Ovary (tissue), 9 donors: ENCODE measurements around the gene ALX4. TPM values are rescaled to one million over a fixed set of nuclear protein-coding genes. Genes with fewer than 3 reads are reported as not detected.

Experiments used
- DNase-seq, 5 donors: peaks; one replicate each; pipeline ENCODE4 v3.0.0-alpha.2; 2019 to 2020
- H3K27ac ChIP-seq, 2 donors: fragments of 200-600 bp; one replicate each; pipeline versions ENCODE4 v1.5.1 to v1.8.0; 2019 to 2022
- H3K27me3 ChIP-seq: fragments of 200-600 bp; one replicate; pipeline ENCODE4 v1.8.0; 2022
- H3K36me3 ChIP-seq: fragments of 200-600 bp; sonication (generic); one replicate; pipeline ENCODE4 v1.5.1; 2019
- H3K4me1 ChIP-seq: one replicate; pipeline ENCODE4 v1.8.1; 2013; ENCODE audit warnings: mild to moderate bottlenecking, moderate library complexity; ENCODE audit not compliant: insufficient read depth
- H3K4me3 ChIP-seq: fragments of 200-600 bp; sonication (generic); one replicate; pipeline ENCODE4 v1.5.1; 2017
- H3K9me3 ChIP-seq, 2 donors: fragments of 200-600 bp in 1 of 2; sonication (generic) in 1 of 2; one replicate each; pipeline versions ENCODE4 v1.5.1 to v1.8.1; 2013 to 2019; ENCODE audit warnings: mild to moderate bottlenecking in 1 of 2, moderate library complexity in 1 of 2
- EP300 ChIP-seq: sonication (generic); formaldehyde crosslinking; IDR thresholded peaks from one replicate; pipeline ENCODE4 v1.6.1; 2017; ENCODE audit warnings: antibody characterized with exemption
- POLR2A ChIP-seq: fragments of 450-650 bp; IDR thresholded peaks from one replicate; pipeline ENCODE4 v1.6.1; 2017; ENCODE audit warnings: antibody characterized with exemption, mild to moderate bottlenecking, moderate library complexity
- WGBS, 3 donors: extraction: QIAGEN DNeasy Blood & Tissue Kit in 1 of 3; methylation state at CpG; one replicate each; pipeline versions ENCODE4 v1.1.5 to v1.1.7; 2013 to 2017; 5-methylcytosine and 5-hydroxymethylcytosine counted together
- intact Hi-C, 4 donors: fragments of 100-400 bp; cut with DNase I; formaldehyde crosslinking; loops; one replicate each; pipeline versions ENCODE4 v1.11.0 to v1.15.1; 2022 to 2023
- polyA plus RNA-seq, 2 donors: library from polyadenylated mRNA; stranded (reverse); fragments of 200-250 nt in 1 of 2; fragments of 350-450 nt in 1 of 2; fragmentation: Illumina TruSeq in 1 of 2; extraction: RNeasy Lipid Tissue Mini Kit (QIAGEN cat#74804) in 1 of 2; gene quantifications; one replicate each; pipeline ENCODE4 v1.2.3, GENCODE V29; 2013 to 2014
- total RNA-seq, 7 donors: library from RNA; depleted of rRNA in 2 of 7; stranded (reverse); fragments of >200 nt in 2 of 7; fragmentation: NEBNext Ultra II Directional in 3 of 7; extraction: Animal tissue kit (Norgen Biotek cat#: 25700) in 3 of 7; gene quantifications; one replicate each; pipeline versions ENCODE4 v1.1.0 to v1.2.4, GENCODE V29; 2016 to 2023
- TF ChIP-seq, protein P1 (sequence below), 3 donors: fragments of 450-650 bp in 2 of 3; fragments of 200-600 bp in 1 of 3; IDR thresholded peaks; one replicate each; pipeline versions ENCODE4 v1.5.1 to v1.8.0; 2016 to 2022; ENCODE audit warnings: antibody characterized with exemption in 3 of 3, mild to moderate bottlenecking in 1 of 3
- donor health status: DM: no; HTN: no; CAD: no; lungs with moderate emphysema.
- donor health status: DM: no; HTN: no; CAD: no.
- donor health status: Bipolar disorder and iron deficiency.
- donor health status: DM: yes; HTN: yes; CAD: no.
- donor health status: DM: no; HTN: no; CAD: no.
- donor health status: DM: yes; HTN: yes; CAD: no.

ALX4 gene
- total and polyA plus RNA-seq, 9 donors, result 0.01 to 0.18 (median 0.05) TPM; not detected in 4

GRCh38 chr11:44322243-44322642 lies 12.3 kb upstream of the ALX4 start:
- WGBS, 3 donors, result 12 to 28% (median 16%) methylated on average over 6 of the region's 6 CpGs
- Histone ChIP-seq H3K27me3 (no peaks in the 10 kb centered on the region), H3K9me3 (no peaks in the 10 kb centered on the region), H3K4me3 (no peak overlapping the region), H3K27ac (no peak overlapping the region), H3K4me1 (no peaks in the 10 kb centered on the region), H3K36me3 (no peaks in the 10 kb centered on the region)
- intact Hi-C loops, result no loop called here
- no peak for DNase-seq
- TF ChIP-seq EP300, result no peak
- TF ChIP-seq, protein P1, sequence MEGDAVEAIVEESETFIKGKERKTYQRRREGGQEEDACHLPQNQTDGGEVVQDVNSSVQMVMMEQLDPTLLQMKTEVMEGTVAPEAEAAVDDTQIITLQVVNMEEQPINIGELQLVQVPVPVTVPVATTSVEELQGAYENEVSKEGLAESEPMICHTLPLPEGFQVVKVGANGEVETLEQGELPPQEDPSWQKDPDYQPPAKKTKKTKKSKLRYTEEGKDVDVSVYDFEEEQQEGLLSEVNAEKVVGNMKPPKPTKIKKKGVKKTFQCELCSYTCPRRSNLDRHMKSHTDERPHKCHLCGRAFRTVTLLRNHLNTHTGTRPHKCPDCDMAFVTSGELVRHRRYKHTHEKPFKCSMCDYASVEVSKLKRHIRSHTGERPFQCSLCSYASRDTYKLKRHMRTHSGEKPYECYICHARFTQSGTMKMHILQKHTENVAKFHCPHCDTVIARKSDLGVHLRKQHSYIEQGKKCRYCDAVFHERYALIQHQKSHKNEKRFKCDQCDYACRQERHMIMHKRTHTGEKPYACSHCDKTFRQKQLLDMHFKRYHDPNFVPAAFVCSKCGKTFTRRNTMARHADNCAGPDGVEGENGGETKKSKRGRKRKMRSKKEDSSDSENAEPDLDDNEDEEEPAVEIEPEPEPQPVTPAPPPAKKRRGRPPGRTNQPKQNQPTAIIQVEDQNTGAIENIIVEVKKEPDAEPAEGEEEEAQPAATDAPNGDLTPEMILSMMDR (IDR thresholded peaks at IDR 0.05), result no peak
- no peak for TF ChIP-seq POLR2A

DNA sequence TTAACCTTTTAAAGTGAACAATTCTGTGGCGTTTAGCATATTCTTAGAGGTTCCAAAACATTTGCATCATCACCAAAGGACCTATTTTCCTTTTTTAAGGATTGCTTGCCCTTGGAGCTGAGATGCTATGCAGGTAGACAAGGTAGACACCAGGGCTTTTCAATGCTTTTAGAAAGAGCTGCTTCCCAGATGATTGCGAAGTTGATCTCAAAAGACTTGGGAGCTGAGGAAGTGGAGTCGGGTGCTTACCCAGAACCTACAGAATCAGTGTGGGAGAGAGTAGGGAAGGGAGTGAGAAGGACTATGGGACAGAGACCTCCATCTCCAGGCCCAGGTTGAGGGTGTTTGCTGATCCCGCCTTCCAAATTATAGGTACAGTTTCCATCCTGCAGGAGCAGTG lies 11.1 kb upstream of the ALX4 start:
- no peaks in the 10 kb centered on the region for H3K27me3 ChIP-seq
- intact Hi-C loops, result no loop called here
- TF ChIP-seq EP300 (no peak), POLR2A (no peak)
- TF ChIP-seq, protein P1 (IDR thresholded peaks at IDR 0.05), result no peak
- no peak for DNase-seq
- no peaks in the 10 kb centered on the region for H3K36me3 ChIP-seq
- no peaks in the 10 kb centered on the region for H3K4me1 ChIP-seq
- no peaks in the 10 kb centered on the region for H3K9me3 ChIP-seq
- no peak overlapping the region for H3K4me3 ChIP-seq
- 18 to 34% (median 24%) methylated on average over 4 of the region's 4 CpGs for WGBS, 3 donors
- H3K27ac ChIP-seq, result no peak overlapping the region

GRCh38 chr11:44320289-44320973 lies 10.5 kb upstream of the ALX4 start:
- intact Hi-C loops, result no loop called here
- no peaks in the 10 kb centered on the region for H3K36me3 ChIP-seq
- no peak overlapping the region for H3K27ac ChIP-seq
- no peaks in the 10 kb centered on the region for H3K9me3 ChIP-seq
- H3K27me3 ChIP-seq, result no peaks in the 10 kb centered on the region
- 8 to 32% (median 14%) methylated on average over 20 of the region's 20 CpGs for WGBS, 3 donors
- no peaks in the 10 kb centered on the region for H3K4me1 ChIP-seq
- no peak overlapping the region for H3K4me3 ChIP-seq
- DNase-seq, result peak in 1 of 5 donors; percentile 13
- TF ChIP-seq POLR2A, result no peak

DNA sequence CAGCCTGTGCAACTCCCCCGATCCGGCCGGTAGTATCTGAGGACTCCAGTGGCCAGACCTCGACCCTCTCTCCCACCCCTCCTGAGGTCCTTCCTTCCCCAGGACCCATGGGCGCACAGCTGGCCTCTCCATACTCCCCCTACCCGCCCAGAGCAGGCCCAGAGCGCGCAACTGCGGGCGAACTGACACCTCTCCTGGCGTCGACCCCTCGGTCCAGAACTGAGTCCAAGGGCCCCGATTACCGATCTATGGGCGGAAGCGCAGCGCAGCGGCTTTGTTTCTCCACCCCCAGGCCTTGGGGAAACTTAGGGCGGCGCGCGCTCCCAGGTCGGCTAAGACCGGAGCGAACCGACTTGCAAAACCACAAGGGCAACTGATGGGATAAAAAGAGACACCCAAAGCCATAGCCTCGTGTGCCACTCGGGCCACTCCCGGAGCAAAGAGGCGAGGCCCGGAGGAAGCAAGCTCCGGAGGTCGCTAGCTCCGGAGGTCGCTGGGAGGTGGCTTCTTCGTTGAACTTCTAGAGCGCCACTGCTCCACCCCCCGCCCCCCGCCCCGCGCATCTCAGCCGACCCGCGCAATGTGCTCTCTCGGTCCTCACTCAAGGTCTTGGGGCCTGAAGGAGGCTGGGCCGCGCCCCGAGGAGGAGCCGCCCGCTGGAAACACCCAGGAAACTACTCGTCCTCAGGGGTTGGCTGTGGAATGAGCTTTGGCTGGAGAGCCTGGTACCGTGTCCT lies 9.8 kb upstream of the ALX4 start:
- 4 to 20% (median 8%) methylated on average over 52 to 53 of the region's 53 CpGs for WGBS, 3 donors
- no peak overlapping the region for H3K27ac ChIP-seq
- H3K4me1 ChIP-seq, result no peaks in the 10 kb centered on the region
- peak in 1 of 5 donors; percentile 16 for DNase-seq
- no peaks in the 10 kb centered on the region for H3K36me3 ChIP-seq
- TF ChIP-seq EP300, result no peak
- TF ChIP-seq, protein P1 (IDR thresholded peaks at IDR 0.05), result no peak
- TF ChIP-seq POLR2A, result no peak
- intact Hi-C loops, result no loop called here
- no peak overlapping the region for H3K4me3 ChIP-seq
- no peaks in the 10 kb centered on the region for H3K27me3 ChIP-seq
- no peaks in the 10 kb centered on the region for H3K9me3 ChIP-seq

DNA sequence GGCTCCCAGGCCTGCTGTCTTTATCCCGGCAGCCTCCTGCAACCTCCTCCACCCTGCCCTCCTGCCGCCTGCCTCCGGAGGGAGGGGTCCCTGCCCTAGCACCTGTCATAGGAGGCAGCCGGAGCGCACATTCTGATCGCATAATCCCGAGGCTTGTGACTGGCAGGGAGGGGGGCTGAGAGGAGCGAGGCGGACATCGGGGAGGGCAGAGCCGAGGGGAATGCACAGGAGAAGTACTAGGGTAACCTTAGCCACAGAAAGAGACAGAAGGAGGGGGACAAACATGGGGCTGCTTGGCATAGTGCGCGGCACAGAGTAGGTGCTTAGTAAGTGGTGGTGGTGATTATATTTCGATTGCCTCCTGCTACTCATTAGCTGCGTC lies 9.2 kb upstream of the ALX4 start:
- Histone ChIP-seq H3K27ac (no peak overlapping the region), H3K9me3 (no peaks in the 10 kb centered on the region), H3K36me3 (no peaks in the 10 kb centered on the region), H3K4me1 (no peaks in the 10 kb centered on the region), H3K27me3 (no peaks in the 10 kb centered on the region), H3K4me3 (no peak overlapping the region)
- TF ChIP-seq, protein P1 (IDR thresholded peaks at IDR 0.05), result no peak
- intact Hi-C loops, result no loop called here
- peak in 1 of 5 donors; percentile 24 for DNase-seq
- 6 to 19% (median 6%) methylated on average over 15 of the region's 15 CpGs for WGBS, 3 donors
